K562 (cell line): ENCODE data around the gene CYSRT1. TPM values are rescaled to one million over a fixed set of nuclear protein-coding genes. Genes with fewer than 3 reads are reported as not detected.

Experiments
- CBX3 ChIP-seq, 2 experiments: IDR thresholded peaks; 1 replicate in 1 of 2; 2 replicates in 1 of 2; pipeline ENCODE4 v1.6.1; 2012; ENCODE audit warnings: inconsistent platforms in 2 of 2, low read length in 2 of 2, borderline replicate concordance in 1 of 2, control low read depth in 1 of 2
- CEBPZ ChIP-seq: fragments of 150-350 bp; IDR thresholded peaks from 2 replicates; pipeline ENCODE4 v1.6.1; 2014; ENCODE audit warnings: low read depth, mild to moderate bottlenecking, low read length, borderline replicate concordance
- CREM ChIP-seq: IDR thresholded peaks from 2 replicates; pipeline ENCODE4 v1.6.1; 2014; ENCODE audit warnings: antibody characterized with exemption, low read depth
- ELF1 ChIP-seq: fragments of 200-800 bp; sonication (Bioruptor generic); IDR thresholded peaks from 2 replicates; pipeline ENCODE4 v1.6.1; 2016; ENCODE audit warnings: missing genetic modification characterization, missing compliant biosample characterization
- ETV5 ChIP-seq: sonication (generic); formaldehyde crosslinking; IDR thresholded peaks from 2 replicates; pipeline ENCODE4 v1.4.0; 2020; ENCODE audit warnings: low read depth, mild to moderate bottlenecking, missing genetic modification reagents
- IFI16 ChIP-seq: fragments of 250-450 bp; sonication (Bioruptor Pico); IDR thresholded peaks from 2 replicates; pipeline ENCODE4 v2.1.2; 2022; ENCODE audit warnings: mild to moderate bottlenecking, inconsistent platforms
- MCM5 ChIP-seq: fragments of 450-650 bp; IDR thresholded peaks from 2 replicates; pipeline ENCODE4 v1.6.1; 2016; ENCODE audit warnings: low read depth
- MLLT1 ChIP-seq, 2 experiments: fragments of 450-650 bp; IDR thresholded peaks; 2 replicates each; pipeline ENCODE4 v1.6.1; 2016
- MLX ChIP-seq, 2 experiments: fragments of 450-650 bp in 1 of 2; sonication (generic) in 1 of 2; formaldehyde crosslinking; conservative IDR thresholded peaks; 2 replicates each; pipeline versions ENCODE4 v1.4.0 to v1.8.1; 2020 to 2022; ENCODE audit warnings: mild to moderate bottlenecking in 1 of 2, missing genetic modification reagents in 1 of 2
- NCOR1 ChIP-seq: fragments of 450-650 bp; IDR thresholded peaks from 2 replicates; pipeline ENCODE4 v1.6.1; 2016; ENCODE audit warnings: mild to moderate bottlenecking, moderate library complexity
- PCBP2 ChIP-seq: fragments of 200-400 bp; formaldehyde crosslinking; IDR thresholded peaks from 2 replicates; pipeline ENCODE4 v1.6.1; 2018; ENCODE audit warnings: low read length, low read depth, mild to moderate bottlenecking, moderate library complexity; ENCODE audit not compliant: poor library complexity, severe bottlenecking
- PURB ChIP-seq: sonication (generic); formaldehyde crosslinking; IDR thresholded peaks from 2 replicates; pipeline ENCODE4 v1.9.0; 2021; ENCODE audit warnings: low read depth, mild to moderate bottlenecking, missing genetic modification reagents
- RAD51 ChIP-seq: fragments of 450-650 bp; IDR thresholded peaks from 2 replicates; pipeline ENCODE4 v1.7.1; 2016; ENCODE audit warnings: low read depth, mild to moderate bottlenecking, borderline replicate concordance
- RBBP5 ChIP-seq: fragments of 200-600 bp; sonication (generic); IDR thresholded peaks from 2 replicates; pipeline ENCODE4 v1.6.1; 2012; ENCODE audit warnings: borderline replicate concordance, mild to moderate bottlenecking, low read length, control low read depth, inconsistent platforms; ENCODE audit not compliant: insufficient read depth, poor library complexity, severe bottlenecking
- RBM39 ChIP-seq: fragments of 200-400 bp; formaldehyde crosslinking; optimal IDR thresholded peaks from 2 replicates; pipeline ENCODE3; 2018; ENCODE audit warnings: low read depth, low read length
- SMAD1 ChIP-seq: fragments of 150-350 bp; IDR thresholded peaks from 2 replicates; pipeline ENCODE4 v1.6.1; 2014; ENCODE audit warnings: low read length, low read depth; ENCODE audit not compliant: partially characterized antibody
- SRSF9 ChIP-seq: fragments of 200-400 bp; formaldehyde crosslinking; IDR thresholded peaks from 2 replicates; pipeline ENCODE4 v1.6.1; 2017; ENCODE audit warnings: low read depth, low read length, borderline replicate concordance
- ZBED1 ChIP-seq: IDR thresholded peaks from 2 replicates; pipeline ENCODE4 v1.6.1; 2014
- ZC3H4 ChIP-seq: sonication (generic); formaldehyde crosslinking; IDR thresholded peaks from 2 replicates; pipeline ENCODE4 v1.9.0; 2021; ENCODE audit warnings: missing genetic modification reagents, borderline replicate concordance
- ZKSCAN3 ChIP-seq: fragments of 250-450 bp; sonication (Bioruptor Pico); IDR thresholded peaks from 2 replicates; pipeline ENCODE4 v1.4.0; 2020
- ZNF133 ChIP-seq: fragments of 250-450 bp; sonication (Bioruptor Pico); IDR thresholded peaks from 2 replicates; pipeline ENCODE4 v1.4.0; 2020; ENCODE audit warnings: mild to moderate bottlenecking
- ZNF274 ChIP-seq: IDR thresholded peaks from 2 replicates; pipeline ENCODE4 v1.6.1; 2011; ENCODE audit warnings: low read depth, mild to moderate bottlenecking, low read length, moderate library complexity, borderline replicate concordance
- ZZZ3 ChIP-seq: fragments of 450-650 bp; IDR thresholded peaks from 2 replicates; pipeline ENCODE4 v1.6.1; 2016; ENCODE audit warnings: antibody characterized with exemption, mild to moderate bottlenecking, moderate library complexity
- polyA plus RNA-seq, 8 experiments: library from polyadenylated mRNA; depleted of rRNA in 4 of 8; stranded (reverse) in 5 of 8; unstranded in 3 of 8; fragments of >200 nt; fragmentation: Nextera tagmentation in 2 of 8; fragmentation: Illumina TruSeq in 1 of 8; extraction: Ambion mirVana in 2 of 8; extraction: Trizol in 1 of 8; gene quantifications; 2 replicates each; pipeline versions ENCODE4 v1.2.1 to v1.2.3, GENCODE V29; 2011 to 2014; ENCODE audit warnings: inconsistent platforms in 1 of 8, missing spikeins in 1 of 8
- total RNA-seq, 7 experiments: library from RNA; depleted of rRNA in 6 of 7; stranded (reverse); fragments of >200 nt in 6 of 7; fragmentation: Illumina TruSeq in 2 of 7; extraction: Trizol in 2 of 7; gene quantifications; 2 replicates each; pipeline versions ENCODE4 v1.2.1 to v1.2.3, GENCODE V29; 2011 to 2021; ENCODE audit warnings: low replicate concordance in 1 of 7

CYSRT1 gene
- total and polyA plus RNA-seq, 9 of the 15 experiments (the other 6 are each of a cell fraction or from before 2014, with no cell fraction given) = 0.04 to 1.4 (median 0.42) TPM; not detected in 3

GRCh38 chr9:137240318-137240840, 15.4 kb downstream of the CYSRT1 start (continued):
- TF ChIP-seq CEBPZ (no peak), PURB (CRISPR knock-in tag) (no peak), NCOR1 (no peak), RBBP5 (no peak), MLX (CRISPR knock-in tag; conservative IDR thresholded peaks at IDR 0.05) (peak in 1 of 2 experiments; percentile 80; a peak in 1 of 4 replicates), MLLT1 (IDR thresholded peaks at IDR 0.05) (no peak), PCBP2 (no peak), ZNF274 (no peak), RAD51 (peak; percentile 43), MCM5 (no peak), RBM39 (no peak), CBX3 (IDR thresholded peaks at IDR 0.05; ENCODE audit: borderline replicate concordance in 1 of 2, low read length in 2 of 2) (peak in 1 of 2 experiments; percentile 68; a peak in 2 of 3 replicates), ZKSCAN3 (CRISPR knock-in tag) (no peak), ZC3H4 (CRISPR knock-in tag) (no peak), ELF1 (tag) (no peak), SMAD1 (no peak), ZZZ3 (no peak), CREM (peak; percentile 51), SRSF9 (no peak), IFI16 (CRISPR knock-in tag) (no peak), ZNF133 (CRISPR knock-in tag) (no peak), ZBED1 (peak; percentile 77; the same call in 1 of the 2 replicates), ETV5 (peak; percentile 68; the same call in 1 of the 2 replicates)
